Kidney (tissue), 14 donors: Measurements from ENCODE around the gene SPATA45. TPM values are rescaled to one million over a fixed set of nuclear protein-coding genes. Genes with fewer than 3 reads are reported as not detected.
A peak's percentile ranks its signal among the peaks of the same experiment; 100 is the strongest.

Experiments used
- DNase-seq, 5 donors: peaks; one replicate each; pipeline ENCODE4 v3.0.0-alpha.2; 2013 to 2020
- FAIRE-seq: peaks from 2 replicates; lab custom pipeline; 2012; peaks lifted over from hg19 to GRCh38; lab: Jason Lieb, UNC
- H3K27ac ChIP-seq, 2 donors: one replicate each; pipeline ENCODE4 v1.7.0; 2013; ENCODE audit warnings: low read depth in 2 of 2, low read length in 2 of 2, inconsistent platforms in 1 of 2
- H3K27me3 ChIP-seq: one replicate; pipeline ENCODE4 v1.7.1; 2013; ENCODE audit warnings: low read length, inconsistent platforms; ENCODE audit not compliant: control insufficient read depth, insufficient read depth
- H3K36me3 ChIP-seq, 3 donors: one replicate each; pipeline versions ENCODE4 v1.7.0 to v1.7.1; 2013; ENCODE audit warnings: low read length in 3 of 3, control low read depth in 1 of 3, inconsistent platforms in 1 of 3; ENCODE audit not compliant: insufficient read depth in 3 of 3, control insufficient read depth in 2 of 3
- H3K4me1 ChIP-seq, 3 donors: one replicate each; pipeline versions ENCODE4 v1.7.0 to v1.7.1; 2013; ENCODE audit warnings: low read length in 3 of 3, inconsistent platforms in 1 of 3, low read depth in 1 of 3; ENCODE audit not compliant: control insufficient read depth in 2 of 3, insufficient read depth in 2 of 3
- H3K4me3 ChIP-seq, 3 donors: one replicate each; pipeline versions ENCODE4 v1.7.0 to v1.8.1; 2013; ENCODE audit warnings: low read length in 3 of 3, control low read depth in 1 of 3, inconsistent platforms in 1 of 3
- H3K9ac ChIP-seq, 3 donors: one replicate each; pipeline versions ENCODE4 v1.7.0 to v1.7.1; 2013; ENCODE audit warnings: low read length in 3 of 3, control low read depth in 1 of 3, inconsistent platforms in 1 of 3
- H3K9me3 ChIP-seq, 3 donors: one replicate each; pipeline versions ENCODE4 v1.7.0 to v1.7.1; 2013; ENCODE audit warnings: low read length in 3 of 3, control low read depth in 1 of 3, inconsistent platforms in 1 of 3; ENCODE audit not compliant: control insufficient read depth in 2 of 3, insufficient read depth in 1 of 3
- CTCF ChIP-seq: IDR thresholded peaks from 3 replicates; pipeline ENCODE4 v1.5.1; 2012; ENCODE audit warnings: mild to moderate bottlenecking, moderate library complexity, borderline replicate concordance; ENCODE audit not compliant: insufficient read depth; ENCODE audit errors: extremely low read depth
- intact Hi-C: fragments of 100-400 bp; cut with DNase I; formaldehyde crosslinking; loops from one replicate; pipeline ENCODE4 v1.11.1; 2022
- polyA plus RNA-seq: library from polyadenylated mRNA; stranded (reverse); fragments of 350-450 nt; fragmentation: Illumina TruSeq; extraction: RNeasy Lipid Tissue Mini Kit (QIAGEN cat#74804); gene quantifications from one replicate; pipeline ENCODE4 v1.2.3, GENCODE V29; 2014; ENCODE audit warnings: low read depth, low replicate concordance; ENCODE audit not compliant: insufficient read depth
- total RNA-seq: library from RNA; stranded (reverse); fragmentation: NEBNext Ultra II Directional; extraction: Animal tissue kit (Norgen Biotek cat#: 25700); gene quantifications from one replicate; pipeline ENCODE4 v1.2.1, GENCODE V29; 2021
- donor health status: control.
- donor health status: control.
- donor health status: control.
- donor health status: control.
- donor health status: control.
- donor health status: DM: yes; HTN: yes; CAD: no.
- donor health status: Normal renal cell carcinoma (clear cell type).

SPATA45 gene
- total and polyA plus RNA-seq, 2 donors from 2014 or later, result 0.57 TPM; not detected in 1

GRCh38 chr1:212814537-212815334 is 32.7 kb downstream of the SPATA45 start:
- no peaks in the 10 kb centered on the region for H3K27me3 ChIP-seq
- no peaks in the 10 kb centered on the region for H3K36me3 ChIP-seq
- no peak overlapping the region for H3K27ac ChIP-seq
- no peaks in the 10 kb centered on the region for H3K9me3 ChIP-seq
- FAIRE-seq (peak; percentile 65), DNase-seq (peak in 2 of 5 donors; percentile 34 to 50)
- no peak overlapping the region for H3K9ac ChIP-seq
- intact Hi-C loops, result loop anchor here (10.0 kb wide), 1 partner anchor 180 kb away; no protein-coding TSS in a partner anchor
- TF ChIP-seq CTCF, result peak; percentile 26
- H3K4me3 ChIP-seq, result no peak overlapping the region
- no peaks in the 10 kb centered on the region for H3K4me1 ChIP-seq

- Histone ChIP-seq H3K27ac (no peak overlapping the region), H3K36me3 (peaks cover 0 to 9% (median 5%) of the 10 kb centered on the region in 3 donors), H3K27me3 (no peaks in the 10 kb centered on the region), H3K9me3 (no peaks in the 10 kb centered on the region), H3K4me3 (no peak overlapping the region), H3K9ac (no peak overlapping the region), H3K4me1 (no peaks in the 10 kb centered on the region)
- FAIRE-seq (no peak), DNase-seq (no peak)
- intact Hi-C loops, result no loop called here
- TF ChIP-seq CTCF, result no peak
These were observed 41.7 kb downstream of the SPATA45 start for GRCh38 chr1:212805767-212806166.

- H3K27ac ChIP-seq, result no peak overlapping the region
- peaks cover 0 to 9% (median 9%) of the 10 kb centered on the region in 3 donors for H3K36me3 ChIP-seq
- no peaks in the 10 kb centered on the region for H3K4me1 ChIP-seq
- intact Hi-C loops, result no loop called here
- DNase-seq (no peak), FAIRE-seq (no peak)
- H3K4me3 ChIP-seq, result no peak overlapping the region
- no peak for TF ChIP-seq CTCF
- no peaks in the 10 kb centered on the region for H3K27me3 ChIP-seq
- no peaks in the 10 kb centered on the region for H3K9me3 ChIP-seq
- H3K9ac ChIP-seq, result no peak overlapping the region
These were observed 49.8 kb downstream of the SPATA45 start for GRCh38 chr1:212797681-212798080.
